Hematopoietic multipotent progenitor cell treated with erythropoietin and hydrocortisone succinate and interleukin-3 and kit ligand, for 6 days (in vitro differentiated cells): ENCODE measurements around the gene GLTPD2.

Experiments
- DNase-seq: peaks from one replicate; pipeline ENCODE4 v3.0.0-alpha.2; 2015

GLTPD2 gene

DNA sequence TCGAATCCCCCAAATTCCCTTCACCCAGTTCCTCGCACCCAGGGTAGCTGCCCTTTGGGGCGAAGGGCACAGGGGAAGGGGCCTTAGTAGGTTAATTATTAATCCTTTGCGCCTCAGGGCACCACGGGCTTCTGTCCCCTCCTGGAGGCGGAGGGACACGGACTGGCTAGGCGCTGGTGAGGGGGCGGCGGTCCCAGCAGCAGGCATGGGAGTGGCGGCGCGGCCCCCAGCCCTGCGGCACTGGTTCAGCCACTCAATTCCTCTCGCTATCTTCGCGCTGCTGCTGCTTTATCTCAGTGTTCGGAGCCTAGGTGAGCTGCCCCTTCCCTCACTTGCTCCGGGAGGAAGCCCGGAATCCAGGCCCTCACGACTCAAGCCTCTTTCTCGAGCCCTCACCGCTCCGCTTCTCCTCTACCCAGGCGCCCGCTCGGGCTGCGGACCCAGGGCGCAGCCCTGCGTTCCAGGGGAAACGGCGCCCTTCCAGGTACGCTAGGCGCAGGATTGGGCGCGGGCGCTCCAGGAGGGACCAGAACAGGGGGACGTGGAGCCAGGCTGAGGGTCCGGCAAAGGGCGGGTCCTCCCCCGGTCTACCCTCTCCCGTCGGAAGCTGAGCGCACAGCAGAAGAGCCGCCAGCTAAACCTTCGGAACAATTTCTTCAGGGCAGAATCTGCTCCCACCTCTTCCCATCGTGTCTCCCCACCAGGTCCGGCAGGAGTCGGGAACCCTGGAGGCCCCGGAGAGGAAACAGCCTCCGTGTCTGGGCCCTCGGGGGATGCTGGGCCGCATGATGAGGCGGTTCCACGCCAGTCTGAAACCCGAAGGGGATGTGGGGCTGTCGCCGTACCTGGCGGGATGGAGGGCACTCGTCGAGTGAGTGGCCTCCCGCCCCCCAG lies at the start of gene GLTPD2:
Gene GLTPD2 (plus strand): TSS at position 158 of the 894 bp plus-strand sequence. CDS start 48 bp downstream, at position 206.
- DNase-seq, result no peak

- DNase-seq, result no peak
These were observed 49.4 kb upstream of the GLTPD2 start, which contains the start of the genes CXCL16 and ZMYND15 for GRCh38 chr17:4739122-4740024. Gene CXCL16, minus strand, starts transcription at chr17:4739928. Its CDS starts 589 bp downstream, at chr17:4739339. Gene ZMYND15, plus strand, starts transcription at chr17:4739833. Its CDS starts 716 bp downstream, at chr17:4740549.

DNA sequence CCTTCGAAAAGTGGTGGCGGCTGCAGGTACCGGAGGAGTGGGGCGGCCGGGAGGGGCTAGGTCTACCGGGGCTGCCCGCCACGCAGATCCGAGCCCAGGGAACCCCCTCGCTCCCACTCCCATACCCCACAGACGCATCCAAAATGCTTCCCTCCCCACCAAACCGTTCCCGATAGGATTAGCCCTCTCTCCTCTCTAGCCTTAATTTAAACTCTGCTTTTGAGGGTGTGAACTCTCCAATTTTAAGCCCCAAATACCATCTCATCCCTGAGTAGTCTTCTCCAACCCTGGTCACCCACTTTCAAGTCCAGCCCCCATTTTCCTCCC lies 48.8 kb upstream of the GLTPD2 start:
- no peak for DNase-seq

GRCh38 chr17:4740584-4740983 lies 48.2 kb upstream of the GLTPD2 start:
- DNase-seq, result no peak

- DNase-seq, result no peak
These were observed 47.2 kb upstream of the GLTPD2 start for GRCh38 chr17:4741544-4741943.

DNA sequence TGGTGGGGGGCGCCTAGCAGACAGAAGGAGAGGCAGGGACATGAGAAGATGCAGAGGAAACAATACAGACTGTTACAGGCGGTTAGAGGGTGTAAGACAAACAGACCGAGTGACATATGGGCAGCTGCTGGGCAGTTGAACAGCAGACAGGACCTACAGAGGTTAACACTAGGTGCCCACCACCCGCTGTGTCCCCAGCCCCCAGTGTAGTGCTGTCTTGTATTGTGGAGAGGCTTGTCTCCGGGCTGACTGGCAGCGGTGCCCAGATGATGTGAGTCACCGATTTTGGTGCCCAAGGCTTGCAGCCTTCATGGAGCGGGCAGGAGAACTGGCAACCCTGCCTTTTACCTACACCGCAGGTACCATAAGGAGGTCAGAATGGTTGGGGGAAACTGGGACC lies 46.6 kb upstream of the GLTPD2 start:
- no peak for DNase-seq

DNA sequence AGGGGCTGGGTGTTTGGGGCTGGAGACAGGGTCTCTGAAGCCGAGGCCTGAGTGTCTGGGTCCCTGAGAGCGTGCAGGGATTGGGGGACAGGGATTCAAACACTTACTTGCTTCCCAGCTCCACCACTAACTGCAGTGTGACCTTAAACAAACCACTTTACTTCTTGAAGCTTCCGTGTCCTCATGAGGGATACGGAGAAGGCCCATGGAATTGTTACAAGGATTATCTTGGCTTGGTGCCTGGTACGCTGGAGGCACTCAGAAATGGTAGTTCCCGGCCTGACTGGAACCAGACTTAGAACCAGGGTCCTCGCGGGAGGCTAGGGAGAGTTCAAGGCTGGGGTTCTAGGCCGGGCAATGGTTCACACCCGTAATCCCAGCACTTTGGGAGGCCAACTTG lies 46.1 kb upstream of the GLTPD2 start:
- no peak for DNase-seq

DNA sequence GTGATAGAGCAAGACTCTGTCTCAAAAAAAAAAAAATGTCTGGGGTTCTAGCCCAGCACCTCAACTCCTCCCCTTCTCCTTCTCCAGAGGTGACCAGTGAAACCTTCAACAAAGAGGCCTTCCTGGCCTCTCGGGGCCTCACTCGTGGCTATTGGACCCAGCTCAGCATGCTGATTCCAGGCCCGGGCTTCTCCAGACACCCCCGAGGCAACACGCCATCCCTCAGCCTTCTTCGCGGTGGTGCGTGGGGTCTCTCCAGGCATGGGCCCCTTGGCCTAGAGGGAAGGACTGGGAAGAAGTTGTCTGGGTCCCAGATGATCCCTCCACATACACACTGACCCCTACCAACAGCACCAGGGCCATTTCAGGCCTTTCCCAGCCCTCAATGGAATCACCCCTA lies 45.5 kb upstream of the GLTPD2 start:
- DNase-seq, result no peak

GRCh38 chr17:4743898-4744297 lies 44.9 kb upstream of the GLTPD2 start:
- no peak for DNase-seq

DNA sequence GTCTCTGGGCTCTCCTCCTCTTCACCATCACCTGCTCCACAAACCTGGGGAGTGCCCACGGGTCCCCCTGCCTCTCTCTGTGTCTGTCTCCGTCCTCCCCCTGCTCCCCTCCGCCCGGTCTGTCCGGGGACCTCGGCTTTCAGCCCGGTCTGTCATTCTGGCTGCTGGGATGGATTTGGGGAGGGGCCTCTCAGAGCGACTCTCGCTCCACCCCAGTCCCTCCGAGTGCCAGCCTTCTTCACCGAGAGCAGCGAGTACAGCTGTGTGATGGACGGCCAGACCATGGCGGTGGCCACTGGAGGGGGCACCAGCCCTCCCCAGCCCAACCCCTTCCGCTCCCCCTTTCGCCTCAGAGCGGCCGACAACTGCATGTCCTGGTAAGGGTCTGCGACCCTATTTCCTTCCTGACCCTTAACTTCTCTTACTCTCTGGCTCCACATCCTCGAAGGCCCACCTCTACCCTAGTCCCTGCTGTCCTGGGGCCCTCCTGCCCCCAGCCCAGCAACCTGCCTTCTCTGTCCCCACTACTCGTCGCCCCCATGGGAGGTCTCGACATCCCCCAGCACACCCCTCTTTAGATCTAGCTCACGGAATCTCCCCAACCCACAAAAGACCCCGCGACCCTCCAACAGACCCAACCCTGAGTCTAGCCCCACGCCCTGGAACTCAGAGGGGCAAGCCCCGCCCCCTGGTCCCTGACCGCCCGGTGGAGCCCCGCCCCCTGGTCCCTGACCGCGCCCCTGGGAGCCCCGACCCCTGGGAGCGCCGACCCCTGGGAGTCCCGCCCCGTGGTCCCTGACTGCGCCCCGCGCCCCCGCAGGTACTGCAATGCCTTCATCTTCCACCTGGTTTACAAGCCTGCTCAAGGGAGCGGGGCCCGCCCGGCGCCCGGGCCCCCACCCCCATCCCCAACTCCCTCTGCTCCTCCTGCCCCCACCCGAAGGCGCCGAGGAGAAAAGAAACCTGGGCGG lies 43.5 kb upstream of the GLTPD2 start:
- no peak for DNase-seq

- DNase-seq, result peak; percentile 31
These were observed 40.9 kb upstream of the GLTPD2 start for GRCh38 chr17:4747847-4748246.

DNA sequence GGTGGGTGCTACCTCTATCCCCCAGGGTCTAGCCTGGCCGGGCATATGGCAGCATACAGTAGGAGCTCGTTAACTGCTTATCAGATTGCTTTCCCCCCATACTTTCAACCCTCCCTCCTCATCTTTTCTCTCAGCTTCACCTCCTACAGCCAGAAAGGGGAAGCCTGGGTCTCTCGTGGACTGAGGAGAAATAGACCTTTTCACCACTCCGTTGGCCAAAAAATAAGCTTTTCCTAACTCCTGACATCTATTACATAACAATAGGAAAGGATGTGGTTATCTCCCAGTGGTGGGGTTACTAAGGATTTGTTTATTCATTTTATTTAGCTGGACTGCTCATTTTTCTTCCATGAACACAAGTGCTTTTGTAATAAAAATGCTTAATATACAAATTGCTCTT lies 40.1 kb upstream of the GLTPD2 start:
- no peak for DNase-seq

- DNase-seq, result no peak
These were observed 38.2 kb upstream of the GLTPD2 start for GRCh38 chr17:4750606-4751005.

DNA sequence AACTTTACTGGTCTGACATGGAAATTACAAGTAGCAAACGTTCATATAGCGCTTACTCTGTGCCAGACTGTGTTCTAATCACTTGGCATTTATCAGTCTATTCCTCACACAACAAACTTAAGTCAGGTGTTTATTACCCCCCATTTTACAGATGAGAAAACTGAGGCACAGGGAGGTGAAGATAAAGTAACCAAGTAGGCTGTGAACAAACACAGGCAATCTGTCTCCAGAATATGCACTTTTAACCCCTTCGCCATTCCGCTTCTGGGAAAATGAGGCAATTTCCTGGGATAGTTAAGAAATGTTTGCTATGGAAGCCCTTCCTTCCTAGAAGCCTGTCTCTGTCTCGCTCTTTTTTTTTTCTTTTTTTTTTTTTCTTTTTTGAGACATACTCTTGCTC lies 36.8 kb upstream of the GLTPD2 start:
- DNase-seq, result no peak

DNA sequence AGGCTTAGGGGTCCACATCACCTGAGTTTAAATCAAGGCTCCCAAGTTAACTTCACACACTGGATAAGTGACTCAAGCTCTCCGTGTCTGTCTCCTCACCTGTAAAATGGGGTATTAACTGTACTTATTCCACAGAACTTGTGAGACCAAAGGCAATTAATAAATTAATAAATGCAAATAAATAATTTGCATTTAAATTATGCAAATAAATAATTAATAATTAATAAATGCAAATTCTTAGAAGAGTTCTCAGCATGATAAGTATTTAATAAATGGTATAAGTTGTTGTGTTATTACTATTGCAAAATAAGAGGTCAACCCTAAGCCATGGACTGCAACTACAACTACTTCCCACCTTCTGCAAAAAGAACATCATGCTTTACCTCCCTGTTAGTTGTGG lies 35.4 kb upstream of the GLTPD2 start:
- no peak for DNase-seq

- DNase-seq, result no peak
These were observed 29.0 kb upstream of the GLTPD2 start for GRCh38 chr17:4759776-4760236.

DNA sequence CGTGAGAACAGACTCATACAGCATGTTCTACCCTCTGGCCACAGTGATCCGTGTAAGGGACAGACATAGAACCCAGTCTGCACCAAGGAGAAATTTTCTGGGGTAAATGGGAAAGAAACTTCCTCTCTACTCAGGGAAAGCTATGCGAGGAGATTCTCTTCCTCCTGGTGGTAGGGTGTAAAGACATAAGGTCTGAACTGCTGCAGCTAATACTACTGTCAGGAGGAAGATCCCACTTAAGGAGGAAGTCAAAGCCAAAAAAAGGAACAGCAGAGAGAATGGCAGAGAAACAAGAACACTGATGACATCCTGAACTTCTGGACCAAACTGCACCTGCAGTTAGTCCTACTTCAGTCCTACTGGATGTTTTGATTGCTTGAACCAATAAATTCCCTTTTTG lies 24.2 kb upstream of the GLTPD2 start:
- DNase-seq, result no peak

GRCh38 chr17:4766201-4766600 lies 22.6 kb upstream of the GLTPD2 start:
- DNase-seq, result peak; percentile 36

DNA sequence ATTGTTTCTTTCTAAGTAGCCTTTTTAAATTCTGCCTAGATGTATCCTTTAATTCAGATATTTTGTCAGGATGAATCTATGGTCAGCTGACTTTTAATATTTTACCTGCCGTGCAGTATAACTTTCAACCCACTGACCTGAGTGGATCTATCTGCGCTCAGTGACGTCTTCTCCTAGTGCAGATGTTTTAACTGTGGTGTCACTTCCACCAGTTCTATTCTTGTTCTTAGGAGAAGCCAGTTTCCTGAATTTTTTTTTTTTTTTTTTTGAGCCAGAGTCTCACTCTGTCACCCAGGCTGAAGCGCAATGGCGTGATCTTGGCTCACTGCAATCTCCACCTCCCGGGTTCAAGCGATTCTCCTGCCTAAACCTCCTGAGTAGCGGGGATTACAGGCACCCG lies 22.0 kb upstream of the GLTPD2 start:
- no peak for DNase-seq

DNA sequence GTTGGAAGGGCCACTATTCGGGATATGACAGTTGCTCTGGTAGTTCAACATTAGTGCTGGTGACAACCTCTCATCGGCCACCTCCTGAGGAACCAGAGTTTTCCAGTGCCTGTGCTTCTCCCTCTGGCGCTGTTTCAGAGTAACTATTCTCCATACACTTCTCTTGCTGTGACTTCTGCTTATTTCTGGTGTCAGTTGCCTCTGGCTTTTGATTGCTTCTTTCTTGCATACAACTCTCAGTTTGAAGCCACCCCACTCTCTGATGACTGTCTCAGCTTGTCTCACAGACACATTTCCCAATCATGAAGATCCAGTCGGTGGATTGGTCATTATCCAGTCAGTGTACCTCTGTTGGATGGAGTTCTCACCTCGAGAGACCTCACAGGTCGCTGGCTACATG lies 20.5 kb upstream of the GLTPD2 start:
- no peak for DNase-seq

DNA sequence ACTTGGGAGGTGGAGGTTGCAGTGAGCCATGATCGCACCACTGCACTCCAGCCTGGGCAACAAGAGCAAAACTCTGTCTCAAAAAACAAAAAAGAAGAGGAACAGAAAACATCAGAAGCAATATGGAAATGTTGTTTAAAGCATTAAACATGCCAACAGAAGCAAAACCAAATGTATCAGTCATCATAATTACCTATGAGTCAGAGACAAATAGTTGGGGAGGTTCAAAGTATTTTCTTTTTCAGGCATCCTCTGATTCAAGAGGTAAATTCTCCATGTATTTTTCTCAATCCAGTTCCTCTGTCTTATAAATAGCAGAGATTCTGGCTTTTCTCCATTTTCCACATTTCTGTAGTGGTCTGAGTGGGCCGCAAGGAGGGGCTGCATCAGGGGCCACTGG lies 19.1 kb upstream of the GLTPD2 start:
- no peak for DNase-seq

DNA sequence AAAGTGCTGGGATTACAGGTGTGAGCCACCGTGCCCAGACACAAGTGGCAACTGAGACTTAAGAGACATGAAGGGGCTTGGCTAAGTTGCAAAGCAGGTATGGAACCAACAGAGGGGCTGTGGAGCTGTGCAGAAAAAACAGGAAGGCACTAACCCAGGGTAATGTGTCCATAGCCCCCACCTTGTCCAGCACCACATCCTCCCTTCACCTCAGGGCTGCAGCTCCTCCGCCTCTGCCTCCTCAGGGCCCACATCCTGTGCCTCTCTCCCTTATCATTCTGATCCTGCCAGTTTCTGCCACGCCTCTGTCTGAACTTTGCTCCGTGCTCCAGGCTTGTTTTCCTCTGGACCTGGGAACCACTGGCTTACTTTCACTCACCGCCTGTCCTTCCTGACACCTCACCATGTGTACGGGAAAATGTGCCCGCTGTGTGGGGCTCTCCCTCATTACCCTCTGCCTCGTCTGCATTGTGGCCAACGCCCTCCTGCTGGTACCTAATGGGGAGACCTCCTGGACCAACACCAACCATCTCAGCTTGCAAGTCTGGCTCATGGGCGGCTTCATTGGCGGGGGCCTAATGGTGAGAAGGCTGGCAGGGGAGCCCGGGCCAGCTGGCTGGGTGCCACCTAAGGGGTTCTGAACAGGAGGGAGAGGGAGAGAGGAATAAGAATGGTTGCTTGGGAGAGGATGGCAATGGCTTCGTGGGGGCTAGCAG lies 17.1 kb upstream of the GLTPD2 start, which contains the start of gene TM4SF5:
Gene TM4SF5 (plus strand): TSS at position 368 of the 716 bp plus-strand sequence. CDS start 37 bp downstream, at position 405.
- DNase-seq, result peak; percentile 10
